Neural cell (in vitro differentiated cells): Measurements from ENCODE around the gene FBXO4.

Experiments
- CTCF ChIP-seq: fragments of 450-650 bp; IDR thresholded peaks from 2 replicates; pipeline ENCODE4 v1.5.1; 2014; ENCODE audit warnings: antibody characterized with exemption, mild to moderate bottlenecking, moderate library complexity; ENCODE audit not compliant: poor library complexity, severe bottlenecking
- EP300 ChIP-seq: fragments of 450-650 bp; conservative IDR thresholded peaks from 2 replicates; pipeline ENCODE4 v1.6.1; 2014; ENCODE audit warnings: antibody characterized with exemption, mild to moderate bottlenecking, moderate library complexity; ENCODE audit not compliant: poor library complexity, severe bottlenecking
- EZH2 ChIP-seq: fragments of 200-600, 300-800 bp; shearing (Covaris generic), sonication (generic); IDR thresholded peaks from 2 replicates; pipeline ENCODE4 v1.6.1; 2014; ENCODE audit warnings: antibody characterized with exemption, low read length, borderline replicate concordance, mild to moderate bottlenecking; ENCODE audit not compliant: insufficient read depth, poor library complexity, severe bottlenecking
- MXI1 ChIP-seq: fragments of 450-650 bp; conservative IDR thresholded peaks from 2 replicates; pipeline ENCODE4 v1.6.1; 2014; ENCODE audit warnings: antibody characterized with exemption, mild to moderate bottlenecking; ENCODE audit not compliant: poor library complexity, severe bottlenecking
- REST ChIP-seq: IDR thresholded peaks from 2 replicates; pipeline ENCODE4 v1.6.1; 2012; ENCODE audit warnings: borderline replicate concordance
- TAF1 ChIP-seq: IDR thresholded peaks from 2 replicates; pipeline ENCODE4 v1.6.1; 2012; ENCODE audit warnings: low read depth

- TF ChIP-seq CTCF, result no peak
- no peak for TF ChIP-seq EZH2
- TF ChIP-seq MXI1, result no peak
- no peak for TF ChIP-seq REST
- no peak for TF ChIP-seq EP300
- no peak for TF ChIP-seq TAF1
Observed at GRCh38 chr5:41940641-41941040, 15.6 kb downstream of the FBXO4 start.
